Neuronal stem cell (in vitro differentiated cells): ENCODE results near the gene UBA1.
A peak's percentile ranks its signal among the peaks of the same experiment; 100 is the strongest.

ENCODE experiments used
- DNase-seq: peaks from one replicate; pipeline ENCODE4 v3.0.0-alpha.2; 2013; ENCODE audit warnings: low spot score
- H2AFZ ChIP-seq: one replicate; pipeline ENCODE4 v1.6.1; 2013; ENCODE audit warnings: mild to moderate bottlenecking, low read length, inconsistent platforms
- H2AK5ac ChIP-seq: 2 replicates; pipeline ENCODE4 v1.6.1; 2013; ENCODE audit warnings: low read depth, mild to moderate bottlenecking, inconsistent platforms, low read length, moderate library complexity, mixed read lengths
- H2BK120ac ChIP-seq: 2 replicates; pipeline ENCODE4 v1.6.1; 2013; ENCODE audit warnings: low read depth, mild to moderate bottlenecking, inconsistent platforms, low read length, moderate library complexity, mixed read lengths
- H2BK12ac ChIP-seq: one replicate; pipeline ENCODE4 v1.6.1; 2013; ENCODE audit warnings: low read length, inconsistent platforms
- H2BK15ac ChIP-seq: 2 replicates; pipeline ENCODE4 v1.6.1; 2013; ENCODE audit warnings: mild to moderate bottlenecking, low read length, inconsistent platforms, mixed read lengths
- H2BK5ac ChIP-seq: one replicate; pipeline ENCODE4 v1.6.1; 2013; ENCODE audit warnings: inconsistent platforms, mild to moderate bottlenecking, low read length, moderate library complexity
- H3K14ac ChIP-seq: one replicate; pipeline ENCODE4 v1.6.1; 2013; ENCODE audit warnings: low read length, inconsistent platforms
- H3K18ac ChIP-seq: 2 replicates; pipeline ENCODE4 v1.6.1; 2013; ENCODE audit warnings: low read length, inconsistent platforms
- H3K23ac ChIP-seq: 2 replicates; pipeline ENCODE4 v1.6.1; 2013; ENCODE audit warnings: low read depth, mild to moderate bottlenecking, mixed read lengths, low read length, inconsistent platforms; ENCODE audit not compliant: poor library complexity
- H3K27ac ChIP-seq: replicated peaks from 3 replicates; pipeline ENCODE4 v1.5.1; 2013; ENCODE audit warnings: low read length, inconsistent platforms
- H3K27me3 ChIP-seq, 3 experiments: 2 replicates each; pipeline ENCODE4 v1.6.1; 2013; ENCODE audit warnings: low read length in 3 of 3, mild to moderate bottlenecking in 2 of 3, inconsistent platforms in 1 of 3, low read depth in 1 of 3, mixed read lengths in 1 of 3, moderate library complexity in 1 of 3; ENCODE audit not compliant: control insufficient read depth in 3 of 3, insufficient read depth in 3 of 3
- H3K36me3 ChIP-seq, 2 donors: replicated peaks in 1 of 2; 2 replicates each; pipeline ENCODE4 v1.6.1; 2013; ENCODE audit warnings: low read length in 2 of 2; ENCODE audit not compliant: control insufficient read depth in 2 of 2, insufficient read depth in 2 of 2
- H3K4ac ChIP-seq: 2 replicates; pipeline ENCODE4 v1.6.1; 2013; ENCODE audit warnings: inconsistent platforms, mild to moderate bottlenecking, low read length, moderate library complexity
- H3K4me1 ChIP-seq, 2 donors: 1 replicate in 1 of 2; 2 replicates in 1 of 2; pipeline ENCODE4 v1.6.1; 2013; ENCODE audit warnings: low read length in 2 of 2, low read depth in 1 of 2; ENCODE audit not compliant: control insufficient read depth in 2 of 2, insufficient read depth in 1 of 2
- H3K4me2 ChIP-seq: one replicate; pipeline ENCODE4 v1.6.1; 2013; ENCODE audit warnings: mild to moderate bottlenecking, low read length, inconsistent platforms; ENCODE audit not compliant: insufficient read depth, poor library complexity, severe bottlenecking
- H3K4me3 ChIP-seq, 2 donors: 2 replicates each; pipeline ENCODE4 v1.5.1; 2013; ENCODE audit warnings: low read length in 2 of 2, mild to moderate bottlenecking in 2 of 2, inconsistent platforms in 1 of 2, moderate library complexity in 1 of 2
- H3K79me1 ChIP-seq: one replicate; pipeline ENCODE4 v1.6.1; 2013; ENCODE audit warnings: low read depth, mild to moderate bottlenecking, inconsistent platforms, low read length, moderate library complexity
- H3K9ac ChIP-seq: one replicate; pipeline ENCODE4 v1.6.1; 2013; ENCODE audit warnings: mild to moderate bottlenecking, low read depth, low read length, inconsistent platforms; ENCODE audit not compliant: poor library complexity
- H3K9me3 ChIP-seq, 2 donors: replicated peaks in 1 of 2; 2 replicates each; pipeline versions ENCODE3 to v1.6.1; 2013; ENCODE audit warnings: low read length in 2 of 2, mild to moderate bottlenecking in 2 of 2, inconsistent platforms in 1 of 2, low read depth in 1 of 2, mixed read lengths in 1 of 2, moderate library complexity in 1 of 2; ENCODE audit not compliant: control insufficient read depth in 2 of 2, insufficient read depth in 1 of 2
- H4K8ac ChIP-seq: one replicate; pipeline ENCODE4 v1.6.1; 2013; ENCODE audit warnings: low read depth, mild to moderate bottlenecking, inconsistent platforms, low read length, moderate library complexity
- H4K91ac ChIP-seq: one replicate; pipeline ENCODE4 v1.6.1; 2013; ENCODE audit warnings: low read length, low read depth, mild to moderate bottlenecking, inconsistent platforms; ENCODE audit not compliant: poor library complexity
- WGBS, 2 donors: extraction: QIAGEN DNeasy Blood & Tissue Kit; methylation state at CpG; one replicate each; pipeline ENCODE4 v1.1.7; 2013; ENCODE audit warnings: missing lambda C conversion rate in 2 of 2, mixed read lengths in 1 of 2; ENCODE audit not compliant: insufficient read length in 2 of 2, insufficient replicate concordance in 1 of 2; ENCODE audit errors: extremely low coverage in 2 of 2; 5-methylcytosine and 5-hydroxymethylcytosine counted together

Gene UBA1

GRCh38 chrX:47166126-47166525, 27.5 kb upstream of the UBA1 start:
- no peak overlapping the region for H3K9ac ChIP-seq
- H2BK15ac ChIP-seq, result no peak overlapping the region
- no peak overlapping the region for H4K8ac ChIP-seq
- H2AFZ ChIP-seq, result no peak overlapping the region
- H3K4me1 ChIP-seq, result no peaks in the 10 kb centered on the region
- peaks cover 0 to 26% (median 0%) of the 10 kb centered on the region in 3 experiments for H3K27me3 ChIP-seq
- H4K91ac ChIP-seq, result no peak overlapping the region
- H3K18ac ChIP-seq, result no peak overlapping the region
- H3K4me2 ChIP-seq, result no peak overlapping the region
- peaks cover 1% of the 10 kb centered on the region for H3K79me1 ChIP-seq
- H3K27ac ChIP-seq, result no peak overlapping the region
- peaks cover 8 to 51% of the 10 kb centered on the region in 2 donors for H3K36me3 ChIP-seq
- DNase-seq, result no peak
- no peak overlapping the region for H2BK120ac ChIP-seq
- no peak overlapping the region for H3K14ac ChIP-seq
- H2AK5ac ChIP-seq, result no peak overlapping the region
- no peak overlapping the region for H3K4me3 ChIP-seq
- no peak overlapping the region for H3K4ac ChIP-seq
- peaks cover 0 to 6% of the 10 kb centered on the region in 2 donors for H3K9me3 ChIP-seq
- no peak overlapping the region for H3K23ac ChIP-seq
- H2BK5ac ChIP-seq, result no peak overlapping the region
- no CpG with 5 or more reads among the region's 5 CpGs for WGBS, 2 donors
- no peak overlapping the region for H2BK12ac ChIP-seq

- H2AK5ac ChIP-seq, result no peak overlapping the region
- no peak overlapping the region for H3K4ac ChIP-seq
- H3K36me3 ChIP-seq, result peaks cover 22 to 57% of the 10 kb centered on the region in 2 donors
- peaks cover 0 to 43% (median 0%) of the 10 kb centered on the region in 3 experiments for H3K27me3 ChIP-seq
- no peak overlapping the region for H3K9ac ChIP-seq
- no peak overlapping the region for H3K27ac ChIP-seq
- H3K4me2 ChIP-seq, result no peak overlapping the region
- no peak for DNase-seq
- WGBS, 2 donors, result no CpG with 5 or more reads among the region's 6 CpGs
- peaks cover 0 to 6% of the 10 kb centered on the region in 2 donors for H3K9me3 ChIP-seq
- no peak overlapping the region for H3K18ac ChIP-seq
- H3K4me1 ChIP-seq, result no peaks in the 10 kb centered on the region
- no peak overlapping the region for H3K23ac ChIP-seq
- H3K14ac ChIP-seq, result no peak overlapping the region
- H2BK120ac ChIP-seq, result no peak overlapping the region
- H2BK15ac ChIP-seq, result no peak overlapping the region
- no peak overlapping the region for H2BK12ac ChIP-seq
- no peak overlapping the region for H2AFZ ChIP-seq
- no peak overlapping the region for H3K4me3 ChIP-seq
- no peak overlapping the region for H4K8ac ChIP-seq
- H3K79me1 ChIP-seq, result peaks cover 5% of the 10 kb centered on the region
- H2BK5ac ChIP-seq, result no peak overlapping the region
- no peak overlapping the region for H4K91ac ChIP-seq
Measured at GRCh38 chrX:47168495-47169073, 25.0 kb upstream of the UBA1 start.

DNA sequence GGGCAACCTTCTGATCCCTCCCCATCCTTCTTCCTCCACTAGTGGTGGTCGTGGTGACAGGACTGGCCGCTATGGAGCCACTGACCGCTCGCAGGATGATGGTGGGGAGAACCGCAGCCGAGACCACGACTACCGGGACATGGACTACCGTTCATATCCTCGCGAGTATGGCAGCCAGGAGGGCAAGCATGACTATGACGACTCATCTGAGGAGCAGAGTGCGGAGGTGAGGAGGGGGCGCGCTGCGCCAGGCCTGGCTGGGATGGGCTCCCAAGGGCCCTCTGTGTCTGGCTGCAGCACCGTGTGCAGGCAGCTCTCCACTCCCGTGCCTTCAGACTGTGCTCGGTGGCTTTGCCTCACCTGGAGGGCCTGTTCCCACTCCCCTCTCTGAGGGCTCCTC, 24.4 kb upstream of the UBA1 start:
- Histone ChIP-seq H3K4me3 (no peak overlapping the region), H2AK5ac (no peak overlapping the region), H3K4ac (no peak overlapping the region), H4K91ac (no peak overlapping the region), H3K4me2 (no peak overlapping the region), H3K79me1 (peaks cover 5% of the 10 kb centered on the region), H3K9me3 (peaks cover 0 to 6% of the 10 kb centered on the region in 2 donors), H4K8ac (peak overlapping the region; percentile 43), H2BK12ac (no peak overlapping the region), H3K23ac (no peak overlapping the region), H2AFZ (no peak overlapping the region), H3K27ac (no peak overlapping the region), H3K14ac (no peak overlapping the region), H2BK15ac (no peak overlapping the region), H3K27me3 (peaks cover 0 to 46% (median 0%) of the 10 kb centered on the region in 3 experiments), H2BK120ac (no peak overlapping the region), H3K18ac (no peak overlapping the region), H2BK5ac (no peak overlapping the region), H3K36me3 (peaks cover 22 to 60% of the 10 kb centered on the region in 2 donors), H3K4me1 (no peaks in the 10 kb centered on the region), H3K9ac (no peak overlapping the region)
- no CpG with 5 or more reads among the region's 19 CpGs for WGBS, 2 donors
- no peak for DNase-seq

GRCh38 chrX:47169726-47170515, 23.7 kb upstream of the UBA1 start:
- H2BK120ac ChIP-seq, result no peak overlapping the region
- no peak overlapping the region for H2BK5ac ChIP-seq
- H2AFZ ChIP-seq, result no peak overlapping the region
- no peak overlapping the region for H3K14ac ChIP-seq
- H2BK15ac ChIP-seq, result no peak overlapping the region
- H2AK5ac ChIP-seq, result no peak overlapping the region
- no peak overlapping the region for H2BK12ac ChIP-seq
- no peak overlapping the region for H4K8ac ChIP-seq
- no peak for DNase-seq
- no peak overlapping the region for H3K4ac ChIP-seq
- H3K23ac ChIP-seq, result no peak overlapping the region
- no peak overlapping the region for H3K27ac ChIP-seq
- no CpG with 5 or more reads among the region's 13 CpGs for WGBS, 2 donors
- H3K9ac ChIP-seq, result no peak overlapping the region
- H3K27me3 ChIP-seq, result peaks cover 0 to 47% (median 0%) of the 10 kb centered on the region in 3 experiments
- no peaks in the 10 kb centered on the region for H3K9me3 ChIP-seq
- no peak overlapping the region for H3K4me3 ChIP-seq
- peaks cover 22 to 59% of the 10 kb centered on the region in 2 donors for H3K36me3 ChIP-seq
- H3K4me2 ChIP-seq, result no peak overlapping the region
- H3K18ac ChIP-seq, result no peak overlapping the region
- peaks cover 5% of the 10 kb centered on the region for H3K79me1 ChIP-seq
- no peak overlapping the region for H4K91ac ChIP-seq
- H3K4me1 ChIP-seq, result no peaks in the 10 kb centered on the region
